ENCODE measurements around the gene CDC42SE1.

Gene CDC42SE1

GRCh38 chr1:151051356-151052009, 7.9 kb downstream of the CDC42SE1 start:
- FAIRE-seq, result no peak

- FAIRE-seq, result no peak
Measured at GRCh38 chr1:151050051-151050688, 9.3 kb downstream of the CDC42SE1 start.

DNA sequence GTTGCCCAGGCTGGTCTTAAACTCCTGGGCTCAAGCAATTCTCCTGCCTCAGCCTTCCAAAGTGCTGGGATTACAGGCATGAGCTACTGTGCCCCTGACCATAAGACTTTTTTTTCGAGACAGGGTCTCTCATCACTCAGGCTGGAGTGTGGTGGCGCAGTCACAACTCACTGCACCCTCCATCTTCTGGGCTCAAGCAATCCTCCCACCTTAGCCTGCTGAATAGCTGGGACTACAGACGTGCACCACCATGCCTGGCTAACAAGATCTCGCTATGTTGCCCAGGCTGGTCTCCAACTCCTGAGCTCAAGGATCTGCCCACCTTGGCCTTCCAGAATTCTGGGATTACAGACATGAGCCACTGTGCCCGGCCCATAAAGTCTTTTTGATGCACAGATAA, 10.0 kb downstream of the CDC42SE1 start:
- FAIRE-seq, result no peak

GRCh38 chr1:151048645-151049032, 10.8 kb downstream of the CDC42SE1 start:
- no peak for FAIRE-seq

GRCh38 chr1:151047925-151048644, 11.3 kb downstream of the CDC42SE1 start:
- no peak for FAIRE-seq

DNA sequence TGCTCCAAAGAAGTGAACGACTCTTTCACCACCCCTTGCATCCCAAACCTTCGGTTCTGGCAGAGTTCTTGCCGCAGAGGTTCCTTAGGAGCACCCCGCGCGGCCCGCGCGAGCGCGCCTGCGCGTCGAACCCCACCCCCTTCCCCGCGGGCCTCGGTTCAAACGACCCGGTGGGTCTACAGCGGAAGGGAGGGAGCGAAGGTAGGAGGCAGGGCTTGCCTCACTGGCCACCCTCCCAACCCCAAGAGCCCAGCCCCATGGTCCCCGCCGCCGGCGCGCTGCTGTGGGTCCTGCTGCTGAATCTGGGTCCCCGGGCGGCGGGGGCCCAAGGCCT, 11.9 kb downstream of the CDC42SE1 start, which contains the start of gene C1orf56:
C1orf56 (plus strand) TSS at position 161 of the 334 bp plus-strand sequence; CDS start at position 258, 97 bp downstream.
- FAIRE-seq, result no peak

- FAIRE-seq, result no peak
Measured at GRCh38 chr1:151043163-151043562, 16.3 kb downstream of the CDC42SE1 start.

- no peak for FAIRE-seq
Measured at GRCh38 chr1:151039521-151039920, 19.9 kb downstream of the CDC42SE1 start.

DNA sequence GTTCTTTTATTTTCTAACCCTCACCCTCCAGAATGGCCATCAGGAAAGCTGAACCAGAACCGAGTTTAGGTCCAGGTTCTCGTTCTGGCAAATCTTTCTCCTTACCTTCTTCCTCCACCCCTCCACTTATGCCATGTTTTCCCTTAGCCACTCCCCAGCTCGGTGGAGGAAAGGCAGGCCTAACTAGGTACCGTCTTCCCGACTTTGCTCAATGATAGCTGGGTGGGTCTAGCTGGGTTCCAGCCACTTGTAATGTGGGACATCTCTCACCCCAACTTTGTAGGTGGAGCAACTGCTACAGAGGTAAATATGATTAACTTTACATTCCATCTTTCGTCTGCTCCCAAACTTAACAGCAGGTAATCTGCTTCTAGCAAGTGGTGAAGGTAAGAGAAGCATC, 22.4 kb downstream of the CDC42SE1 start:
- FAIRE-seq, result no peak

DNA sequence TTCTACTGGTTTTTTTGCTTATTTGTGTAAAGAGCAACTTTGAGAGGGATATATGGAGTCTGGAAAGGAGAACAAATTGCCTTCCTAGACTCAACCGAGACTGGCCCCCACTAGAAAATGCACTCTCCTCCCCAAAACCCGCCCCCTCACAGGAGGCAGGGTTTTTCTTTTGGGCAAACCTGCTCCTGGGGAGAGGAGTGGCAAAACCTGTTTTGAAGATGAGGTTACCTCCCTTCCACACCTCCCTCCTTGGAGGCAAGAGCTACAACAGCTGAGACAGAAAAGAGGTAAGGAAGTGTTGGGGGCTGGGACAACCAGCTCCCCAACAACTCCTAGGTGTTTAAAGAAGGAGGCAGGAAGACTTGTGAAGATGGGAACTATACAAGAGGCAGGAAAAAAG, 23.1 kb downstream of the CDC42SE1 start, which contains the start of gene BNIPL:
BNIPL (plus strand) TSS at position 231 of the 400 bp plus-strand sequence; CDS start at position 371, 140 bp downstream.
- FAIRE-seq, result no peak

DNA sequence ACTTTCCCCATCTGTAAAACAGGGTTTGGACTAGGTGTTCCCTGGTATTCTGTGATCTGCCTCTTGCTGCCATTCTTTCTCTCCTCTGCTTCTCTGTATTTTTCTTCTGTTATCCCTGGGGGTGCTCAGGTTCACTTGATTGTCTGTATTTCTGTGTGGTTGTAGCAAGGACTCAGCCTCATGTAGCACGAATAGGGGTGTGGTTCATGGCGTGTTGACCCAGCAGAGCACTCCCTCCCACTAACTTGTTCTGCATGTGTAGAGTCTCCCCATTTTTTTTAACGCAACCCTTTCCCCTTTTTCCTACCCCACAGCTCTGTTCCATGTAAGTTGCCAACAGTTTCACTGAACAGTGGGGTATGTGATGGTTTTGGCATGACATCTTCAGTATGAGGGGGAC, 24.3 kb downstream of the CDC42SE1 start:
- FAIRE-seq, result no peak

DNA sequence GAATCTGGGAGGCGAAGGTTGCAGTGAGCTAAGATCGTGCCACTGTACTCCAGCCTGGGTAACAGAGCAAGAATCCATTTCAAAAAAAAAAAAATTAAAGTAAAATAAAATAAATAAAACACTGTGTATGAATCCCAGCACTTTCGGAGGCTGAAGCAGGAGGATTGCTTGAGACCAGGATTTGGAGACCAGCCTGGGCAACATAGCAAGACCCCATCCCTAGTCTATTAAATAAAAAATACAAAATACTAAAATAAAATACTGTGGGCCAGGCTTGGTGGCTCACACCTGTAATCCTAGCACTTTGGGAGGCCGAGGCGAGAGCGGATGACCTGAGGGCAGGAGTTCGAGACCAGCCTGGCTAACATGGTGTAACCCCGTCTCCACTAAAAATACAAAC, 27.3 kb downstream of the CDC42SE1 start:
- no peak for FAIRE-seq

DNA sequence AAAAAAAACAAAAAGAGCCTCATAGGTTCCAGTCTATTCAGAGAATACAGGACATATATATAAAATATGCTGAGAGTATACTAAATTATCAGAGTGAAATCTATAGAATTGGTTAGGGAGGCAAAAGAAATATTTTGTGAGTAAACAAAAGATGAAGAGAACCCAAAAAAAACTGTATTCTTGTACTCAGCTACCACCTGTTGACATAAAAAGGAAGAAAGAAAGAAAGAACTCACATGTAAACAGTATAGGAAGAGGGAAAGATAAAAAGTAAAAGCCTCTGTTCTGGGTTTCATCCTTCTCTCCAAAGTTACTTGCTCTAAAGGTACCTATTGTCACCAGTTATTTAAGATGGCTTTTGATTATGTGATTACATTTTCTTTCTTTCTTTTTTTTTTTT, 33.0 kb downstream of the CDC42SE1 start:
- FAIRE-seq, result no peak

- FAIRE-seq, result no peak
Measured at GRCh38 chr1:151024540-151025146, 34.8 kb downstream of the CDC42SE1 start.

GRCh38 chr1:151013518-151013917, 45.9 kb downstream of the CDC42SE1 start:
- FAIRE-seq, result no peak

GRCh38 chr1:151012684-151013471, 46.5 kb downstream of the CDC42SE1 start:
- FAIRE-seq, result no peak

DNA sequence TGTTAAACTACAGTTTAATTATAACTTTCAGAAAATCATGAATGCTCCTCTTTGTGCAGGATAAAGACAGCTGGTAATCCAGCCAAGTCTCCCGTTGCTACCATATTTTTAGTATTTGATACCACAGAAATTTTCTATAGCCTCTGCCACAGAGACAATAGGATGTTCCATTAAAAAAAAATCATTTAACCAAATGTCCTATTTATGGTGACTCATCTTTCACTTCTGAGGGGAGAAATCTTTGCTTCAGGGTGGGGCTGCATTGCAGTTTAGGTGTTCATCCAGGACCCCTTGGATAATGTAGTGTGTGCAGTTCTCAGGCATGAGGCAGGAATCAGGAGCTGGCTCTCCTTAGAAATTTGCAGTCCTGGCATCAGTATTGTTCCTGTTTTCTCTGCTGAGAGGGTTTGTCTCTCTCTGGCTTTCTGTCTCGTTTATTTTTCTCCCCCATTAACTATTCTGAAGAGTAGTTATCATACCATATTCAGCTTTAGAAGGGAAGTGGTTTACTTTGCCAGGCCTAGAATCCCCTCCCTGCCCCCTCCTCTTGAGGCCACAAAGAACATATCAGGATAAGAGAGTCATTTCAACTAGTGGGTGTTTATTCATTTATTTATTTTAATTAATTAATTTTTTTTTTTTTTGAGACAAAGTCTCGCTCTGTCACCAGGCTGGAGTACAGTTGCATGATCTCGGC, 48.1 kb downstream of the CDC42SE1 start:
- no peak for FAIRE-seq

DNA sequence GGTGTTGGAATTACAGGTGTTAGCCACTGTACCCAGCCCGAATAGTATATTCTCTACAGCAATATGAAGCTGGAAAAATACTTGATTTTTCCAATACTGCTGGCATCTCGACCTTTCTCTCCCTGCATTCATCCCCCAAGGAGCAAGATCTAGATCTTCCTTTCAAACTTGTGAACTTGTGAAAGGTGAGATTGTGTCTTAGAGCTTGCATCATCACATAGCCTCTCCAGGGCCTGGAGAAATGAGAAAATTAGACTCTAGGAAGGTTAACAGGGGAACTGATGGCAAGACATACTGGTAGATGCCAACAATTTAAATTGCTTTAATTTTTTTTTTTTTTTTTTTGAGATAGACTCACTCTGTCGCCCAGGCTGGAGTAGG, 49.1 kb downstream of the CDC42SE1 start:
- no peak for FAIRE-seq

DNA sequence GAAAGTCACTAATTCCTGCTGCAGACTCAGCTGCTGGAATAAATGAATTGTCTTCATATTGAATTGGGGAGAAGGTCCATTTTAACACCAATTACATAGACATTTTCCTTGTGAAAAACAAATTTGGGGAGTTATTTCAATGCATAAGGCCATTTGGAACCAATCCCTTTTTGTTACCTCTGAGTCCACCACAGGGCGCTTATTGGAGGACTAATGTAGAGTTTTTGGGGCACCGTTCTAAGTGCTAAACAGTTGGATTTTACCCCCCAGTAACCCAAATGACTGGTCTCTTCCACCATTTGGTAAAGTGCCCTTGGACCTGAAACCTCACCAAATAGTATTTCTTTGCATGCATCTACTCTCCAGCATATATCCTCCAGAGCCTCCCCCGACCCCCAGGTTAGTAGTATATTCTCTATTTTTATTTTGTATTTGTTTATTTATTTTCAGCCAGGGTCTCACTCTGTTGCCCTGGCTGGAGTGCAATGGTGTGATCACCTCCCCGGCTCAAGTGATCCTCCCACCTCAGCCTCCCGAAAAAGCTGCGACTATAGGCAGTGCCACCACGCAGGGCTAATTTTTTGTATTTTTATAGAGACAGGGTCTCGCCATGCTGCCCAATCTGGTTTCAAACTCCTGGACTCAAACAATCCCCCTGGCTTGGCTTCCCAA, 49.6 kb downstream of the CDC42SE1 start:
- no peak for FAIRE-seq

DNA sequence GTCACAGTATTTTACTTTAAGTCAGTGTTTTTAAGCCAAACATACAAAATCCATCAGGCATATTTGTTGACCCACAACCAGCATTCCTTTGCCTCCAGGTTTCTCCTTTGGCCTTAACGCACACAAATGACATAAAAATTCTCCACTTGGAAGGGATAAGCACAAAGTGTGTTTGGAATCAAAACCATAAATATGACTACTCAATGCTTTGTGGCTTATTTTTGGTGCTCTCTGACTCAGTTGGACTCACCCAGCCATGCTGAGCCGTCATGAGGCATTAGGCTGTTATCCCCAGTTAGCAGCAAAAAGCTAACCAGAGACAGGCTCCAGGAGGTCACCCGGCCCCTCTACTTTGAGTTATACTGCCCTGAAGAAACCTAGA, 50.2 kb downstream of the CDC42SE1 start:
- FAIRE-seq, result no peak
